ENCODE data around the gene C2CD4B.

The C2CD4B gene

GRCh38 chr15:62187425-62187824 is 22.3 kb upstream of the C2CD4B start:
- ChIA-PET POLR2A (no interaction called here), CTCF (interaction anchor here (0.7 kb wide), 1 partner anchor 416 kb away, joined by 3 read pairs; no protein-coding TSS in a partner anchor)
- H3K36me3 ChIP-seq (ENCODE audit: control insufficient read depth in 2 of 2, insufficient read depth in 1 of 2, low read length in 2 of 2), result no peaks in the 10 kb centered on the region
- no peak overlapping the region for H3K27ac ChIP-seq (ENCODE audit: extremely low read depth, low read depth, low read length)
- no peak overlapping the region for H3K4me3 ChIP-seq (ENCODE audit: low read depth, low read length)
- TF ChIP-seq ZBTB20 (tag by site-specific recombination; IDR thresholded peaks at IDR 0.05) (no peak), ZBTB11 (tag by site-specific recombination; conservative IDR thresholded peaks at IDR 0.05; ENCODE audit: low read depth) (no peak), PRDM1 (tag by site-specific recombination; IDR thresholded peaks at IDR 0.05) (no peak), ZNF16 (tag by site-specific recombination; IDR thresholded peaks at IDR 0.05; ENCODE audit: low read depth) (no peak), SALL2 (tag by site-specific recombination; IDR thresholded peaks at IDR 0.05; ENCODE audit: borderline replicate concordance) (no peak), ZNF335 (tag by site-specific recombination; conservative IDR thresholded peaks at IDR 0.05) (no peak), ZNF785 (tag by site-specific recombination; IDR thresholded peaks at IDR 0.05) (no peak)
- TF ChIP-seq, protein P1, sequence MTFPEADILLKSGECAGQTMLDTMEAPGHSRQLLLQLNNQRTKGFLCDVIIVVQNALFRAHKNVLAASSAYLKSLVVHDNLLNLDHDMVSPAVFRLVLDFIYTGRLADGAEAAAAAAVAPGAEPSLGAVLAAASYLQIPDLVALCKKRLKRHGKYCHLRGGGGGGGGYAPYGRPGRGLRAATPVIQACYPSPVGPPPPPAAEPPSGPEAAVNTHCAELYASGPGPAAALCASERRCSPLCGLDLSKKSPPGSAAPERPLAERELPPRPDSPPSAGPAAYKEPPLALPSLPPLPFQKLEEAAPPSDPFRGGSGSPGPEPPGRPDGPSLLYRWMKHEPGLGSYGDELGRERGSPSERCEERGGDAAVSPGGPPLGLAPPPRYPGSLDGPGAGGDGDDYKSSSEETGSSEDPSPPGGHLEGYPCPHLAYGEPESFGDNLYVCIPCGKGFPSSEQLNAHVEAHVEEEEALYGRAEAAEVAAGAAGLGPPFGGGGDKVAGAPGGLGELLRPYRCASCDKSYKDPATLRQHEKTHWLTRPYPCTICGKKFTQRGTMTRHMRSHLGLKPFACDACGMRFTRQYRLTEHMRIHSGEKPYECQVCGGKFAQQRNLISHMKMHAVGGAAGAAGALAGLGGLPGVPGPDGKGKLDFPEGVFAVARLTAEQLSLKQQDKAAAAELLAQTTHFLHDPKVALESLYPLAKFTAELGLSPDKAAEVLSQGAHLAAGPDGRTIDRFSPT (tag by site-specific recombination; IDR thresholded peaks at IDR 0.05), result no peak
- no peaks in the 10 kb centered on the region for H3K9me3 ChIP-seq (ENCODE audit: control insufficient read depth, insufficient read depth, low read depth, low read length)
- no peaks in the 10 kb centered on the region for H3K4me1 ChIP-seq (ENCODE audit: control insufficient read depth, insufficient read depth, low read length)

- no peak for TF ChIP-seq ZNF133 (tag by site-specific recombination; IDR thresholded peaks at IDR 0.05)
- TF ChIP-seq ZBTB48 (tag by site-specific recombination; IDR thresholded peaks at IDR 0.05), result no peak
- TF ChIP-seq ZNF837 (tag by site-specific recombination; IDR thresholded peaks at IDR 0.05), result no peak
- TF ChIP-seq HOXC10 (CRISPR knock-in tag; IDR thresholded peaks at IDR 0.05), result no peak
- TF ChIP-seq ZNF830 (tag by site-specific recombination; IDR thresholded peaks at IDR 0.05; ENCODE audit: low read depth), result no peak
- TF ChIP-seq ZNF24 (tag by site-specific recombination; IDR thresholded peaks at IDR 0.05), result no peak
- TF ChIP-seq ZNF785 (tag by site-specific recombination; IDR thresholded peaks at IDR 0.05), result no peak
- TF ChIP-seq ZNF341 (tag by site-specific recombination; IDR thresholded peaks at IDR 0.05; ENCODE audit: low read depth), result no peak
- no peak for TF ChIP-seq ZNF549 (tag by site-specific recombination; IDR thresholded peaks at IDR 0.05)
- TF ChIP-seq, protein P2, sequence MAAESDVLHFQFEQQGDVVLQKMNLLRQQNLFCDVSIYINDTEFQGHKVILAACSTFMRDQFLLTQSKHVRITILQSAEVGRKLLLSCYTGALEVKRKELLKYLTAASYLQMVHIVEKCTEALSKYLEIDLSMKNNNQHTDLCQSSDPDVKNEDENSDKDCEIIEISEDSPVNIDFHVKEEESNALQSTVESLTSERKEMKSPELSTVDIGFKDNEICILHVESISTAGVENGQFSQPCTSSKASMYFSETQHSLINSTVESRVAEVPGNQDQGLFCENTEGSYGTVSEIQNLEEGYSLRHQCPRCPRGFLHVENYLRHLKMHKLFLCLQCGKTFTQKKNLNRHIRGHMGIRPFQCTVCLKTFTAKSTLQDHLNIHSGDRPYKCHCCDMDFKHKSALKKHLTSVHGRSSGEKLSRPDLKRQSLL (tag by site-specific recombination; IDR thresholded peaks at IDR 0.05), result no peak
- no peak for TF ChIP-seq ZNF292 (tag by site-specific recombination; IDR thresholded peaks at IDR 0.05; ENCODE audit: borderline replicate concordance, low read depth)
These were observed 21.5 kb upstream of the C2CD4B start for GRCh38 chr15:62186578-62186977.

More at GRCh38 chr15:62186578-62186977, 21.5 kb upstream of the C2CD4B start:
- Histone ChIP-seq H3K27ac (ENCODE audit: extremely low read depth, low read depth, low read length) (no peak overlapping the region), H3K36me3 (ENCODE audit: control insufficient read depth in 2 of 2, insufficient read depth in 1 of 2, low read length in 2 of 2) (no peaks in the 10 kb centered on the region), H3K4me3 (ENCODE audit: low read depth, low read length) (no peak overlapping the region), H3K9me3 (ENCODE audit: control insufficient read depth, insufficient read depth, low read depth, low read length) (no peaks in the 10 kb centered on the region), H3K4me1 (ENCODE audit: control insufficient read depth, insufficient read depth, low read length) (no peaks in the 10 kb centered on the region)
- POLR2A ChIA-PET, result no interaction called here
- CTCF ChIA-PET, result interaction anchor here (0.6 kb wide), 1 partner anchor 622 kb away, joined by 4 read pairs; no protein-coding TSS in a partner anchor

All from HEK293 (cell line).